Gastrocnemius medialis (tissue), 4 donors: ENCODE measurements around the gene CD7. TPM values are rescaled to one million over a fixed set of nuclear protein-coding genes. Genes with fewer than 3 reads are reported as not detected.

Experiments
- ATAC-seq, 2 donors: fragments of 150-250 bp; one replicate each; pipeline ENCODE4 v1.9.1; 2016
- DNase-seq, 2 donors: peaks; one replicate each; pipeline ENCODE4 v3.0.0-alpha.2; 2019
- H3K27ac ChIP-seq, 4 donors: fragments of 200-600 bp; sonication (generic); 1 replicate in 1 of 4; 2 replicates in 3 of 4; pipeline ENCODE4 v1.5.1; 2016 to 2018; ENCODE audit warnings: mild to moderate bottlenecking in 2 of 4, moderate library complexity in 1 of 4
- H3K27me3 ChIP-seq, 3 donors: fragments of 200-600 bp; sonication (generic) in 2 of 3; 1 replicate in 1 of 3; 2 replicates in 2 of 3; pipeline versions ENCODE4 v1.5.1 to v1.6.0; 2016 to 2019; ENCODE audit warnings: mild to moderate bottlenecking in 1 of 3, moderate library complexity in 1 of 3
- H3K36me3 ChIP-seq, 2 donors: fragments of 200-600 bp; sonication (generic) in 1 of 2; one replicate each; pipeline ENCODE4 v1.5.1; 2017 to 2018
- H3K4me1 ChIP-seq, 2 donors: fragments of 200-600 bp; sonication (generic) in 1 of 2; one replicate each; pipeline ENCODE4 v1.5.1; 2016 to 2017; ENCODE audit warnings: mild to moderate bottlenecking in 2 of 2
- H3K4me3 ChIP-seq, 4 donors: fragments of 200-600 bp; sonication (generic) in 3 of 4; 1 replicate in 1 of 4; 2 replicates in 3 of 4; pipeline ENCODE4 v1.5.1; 2016 to 2019; ENCODE audit warnings: mild to moderate bottlenecking in 2 of 4
- H3K9me3 ChIP-seq, 3 donors: fragments of 200-600 bp; sonication (generic) in 2 of 3; 1 replicate in 1 of 3; 2 replicates in 2 of 3; pipeline ENCODE4 v1.5.1; 2016 to 2019
- POLR2A ChIP-seq, 2 donors: fragments of 450-650 bp; IDR thresholded peaks; one replicate each; pipeline ENCODE4 v1.6.1; 2017; ENCODE audit warnings: antibody characterized with exemption in 2 of 2, mild to moderate bottlenecking in 2 of 2, moderate library complexity in 2 of 2
- in situ Hi-C, 4 donors: fragments of 200-750 bp; cut with MboI; loops; one replicate each; pipeline versions ENCODE4 v1.15.0 to v1.8.0; 2017; ENCODE audit warnings: low sequenced_read_pairs in 4 of 4
- intact Hi-C: fragments of 100-400 bp; cut with DNase I; formaldehyde crosslinking; loops from one replicate; pipeline ENCODE4 v1.15.1; 2023; ENCODE audit warnings: low total_unique reads
- total RNA-seq, 4 donors: library from RNA; depleted of rRNA; stranded (reverse); fragments of >200 nt; gene quantifications; one replicate each; pipeline versions ENCODE4 v1.1.0 to v1.2.3, GENCODE V29; 2016
- TF ChIP-seq, protein P1 (sequence below), 5 experiments: fragments of 450-650 bp in 3 of 5; fragments of 200-600 bp in 2 of 5; sonication (generic) in 2 of 5; IDR thresholded peaks in 4 of 5; conservative IDR thresholded peaks in 1 of 5; 1 replicate in 4 of 5; 2 replicates in 1 of 5; pipeline ENCODE4 v1.5.1; 2016 to 2019; ENCODE audit warnings: antibody characterized with exemption in 5 of 5, mild to moderate bottlenecking in 3 of 5, moderate library complexity in 3 of 5

Gene CD7
- total RNA-seq, 4 donors from 2014 or later, result 1.7 TPM; not detected in 3

DNA sequence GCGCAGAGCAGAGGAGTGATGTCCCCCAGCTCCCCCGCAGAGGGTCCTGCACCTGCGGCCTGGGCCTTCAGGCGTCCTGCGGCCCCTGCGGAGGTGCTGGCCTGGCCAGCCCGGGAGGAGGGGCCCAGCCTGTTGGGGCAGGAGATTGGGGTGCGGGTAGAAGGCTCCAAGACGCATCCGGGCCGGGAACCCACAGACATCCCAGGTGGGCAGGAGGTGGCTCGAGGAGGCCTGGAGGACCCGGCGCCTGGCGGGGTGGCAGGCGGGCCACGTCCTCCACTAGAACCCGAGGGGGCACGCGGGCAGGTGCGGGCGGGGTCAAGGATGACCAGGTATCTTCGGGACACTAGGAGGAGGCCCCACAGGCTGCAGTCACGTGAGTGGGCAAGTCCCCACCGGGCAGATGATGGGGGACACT is 16.8 kb upstream of the CD7 start:
- no peak for TF ChIP-seq POLR2A (IDR thresholded peaks at IDR 0.05)
- TF ChIP-seq, protein P1, sequence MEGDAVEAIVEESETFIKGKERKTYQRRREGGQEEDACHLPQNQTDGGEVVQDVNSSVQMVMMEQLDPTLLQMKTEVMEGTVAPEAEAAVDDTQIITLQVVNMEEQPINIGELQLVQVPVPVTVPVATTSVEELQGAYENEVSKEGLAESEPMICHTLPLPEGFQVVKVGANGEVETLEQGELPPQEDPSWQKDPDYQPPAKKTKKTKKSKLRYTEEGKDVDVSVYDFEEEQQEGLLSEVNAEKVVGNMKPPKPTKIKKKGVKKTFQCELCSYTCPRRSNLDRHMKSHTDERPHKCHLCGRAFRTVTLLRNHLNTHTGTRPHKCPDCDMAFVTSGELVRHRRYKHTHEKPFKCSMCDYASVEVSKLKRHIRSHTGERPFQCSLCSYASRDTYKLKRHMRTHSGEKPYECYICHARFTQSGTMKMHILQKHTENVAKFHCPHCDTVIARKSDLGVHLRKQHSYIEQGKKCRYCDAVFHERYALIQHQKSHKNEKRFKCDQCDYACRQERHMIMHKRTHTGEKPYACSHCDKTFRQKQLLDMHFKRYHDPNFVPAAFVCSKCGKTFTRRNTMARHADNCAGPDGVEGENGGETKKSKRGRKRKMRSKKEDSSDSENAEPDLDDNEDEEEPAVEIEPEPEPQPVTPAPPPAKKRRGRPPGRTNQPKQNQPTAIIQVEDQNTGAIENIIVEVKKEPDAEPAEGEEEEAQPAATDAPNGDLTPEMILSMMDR (IDR thresholded peaks at IDR 0.05 in 4 of 5, conservative IDR thresholded peaks at IDR 0.05 in 1 of 5), result no peak
- peaks cover 23 to 52% (median 51%) of the 10 kb centered on the region in 3 donors for H3K27me3 ChIP-seq
- no peak for ATAC-seq
- in situ Hi-C loops (no loop called here), intact Hi-C loops (no loop called here)
- DNase-seq, result no peak
- no peaks in the 10 kb centered on the region for H3K36me3 ChIP-seq
- peaks cover 7 to 23% of the 10 kb centered on the region in 2 donors for H3K4me1 ChIP-seq
- no peaks in the 10 kb centered on the region for H3K9me3 ChIP-seq
- peak overlapping the region in 3 of 4 donors; percentile 47 to 67 (median 57) for H3K27ac ChIP-seq
- peak overlapping the region; percentile 47 to 67 (median 60) for H3K4me3 ChIP-seq

DNA sequence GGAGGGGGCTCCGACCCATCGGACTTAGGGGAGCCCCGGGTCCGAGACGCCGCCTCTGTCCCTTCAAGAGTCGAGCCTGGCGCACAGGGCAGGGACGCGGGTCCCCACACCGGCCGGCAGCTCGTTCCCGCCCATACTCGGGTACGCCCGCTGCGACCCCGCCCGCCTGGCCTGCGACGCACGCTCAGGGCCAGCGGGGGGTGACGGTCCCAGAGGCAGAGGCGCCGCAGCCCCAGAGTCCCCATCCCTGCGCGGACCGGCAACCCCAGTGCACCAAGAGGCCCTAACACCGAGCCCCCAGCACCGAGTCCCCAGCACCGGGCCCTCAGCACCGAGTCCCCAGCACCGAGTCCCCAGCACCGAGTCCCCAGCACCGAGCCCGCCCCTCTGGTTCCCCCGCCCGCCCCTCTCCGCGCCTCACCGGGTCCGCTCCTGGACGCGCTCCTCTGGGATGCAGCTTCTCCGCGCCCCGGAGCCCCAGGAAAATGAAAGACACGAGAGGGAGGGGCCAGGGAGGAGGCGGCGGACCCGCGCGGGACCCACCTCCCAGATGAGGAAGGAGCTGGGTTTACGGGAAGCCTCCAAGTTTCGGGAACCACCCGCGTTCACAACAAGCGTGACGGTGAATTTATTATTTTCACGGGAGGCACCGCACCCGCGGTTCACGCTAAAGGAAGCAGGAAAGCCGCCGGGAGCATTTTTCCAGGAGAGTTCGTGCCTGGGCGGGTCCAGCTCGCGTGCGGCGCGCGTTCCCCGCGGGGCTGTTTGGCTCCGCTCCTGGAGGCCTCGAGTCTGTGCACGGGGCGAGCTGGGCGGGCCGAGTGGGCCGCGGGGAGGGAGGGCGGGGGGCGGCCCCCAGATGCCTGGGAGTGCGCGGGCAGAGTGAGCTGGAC is 16.1 kb upstream of the CD7 start, which contains the start of gene SECTM1:
Gene SECTM1, minus strand, starts transcription at position 488 of the 893 bp plus-strand sequence. CDS start 6,526 bp downstream, outside the sequence.
- in situ Hi-C loops, result no loop called here
- Histone ChIP-seq H3K36me3 (no peaks in the 10 kb centered on the region), H3K27ac (peak within 1 kb of the TSS in 3 of 4 donors; percentile 47 to 67 (median 57)), H3K4me3 (peak within 1 kb of the TSS; percentile 47 to 67 (median 60)), H3K4me1 (peaks cover under 1 to 16% of the 10 kb centered on the region in 2 donors), H3K27me3 (peaks cover 23 to 56% (median 52%) of the 10 kb centered on the region in 3 donors), H3K9me3 (no peaks in the 10 kb centered on the region)
- ATAC-seq (peak; percentile 15 to 22), DNase-seq (no peak)
- TF ChIP-seq, protein P1 (IDR thresholded peaks at IDR 0.05 in 4 of 5, conservative IDR thresholded peaks at IDR 0.05 in 1 of 5), result no peak
- TF ChIP-seq POLR2A (IDR thresholded peaks at IDR 0.05), result peak in 1 of 2 donors; percentile 17
- intact Hi-C loops, result no loop called here

DNA sequence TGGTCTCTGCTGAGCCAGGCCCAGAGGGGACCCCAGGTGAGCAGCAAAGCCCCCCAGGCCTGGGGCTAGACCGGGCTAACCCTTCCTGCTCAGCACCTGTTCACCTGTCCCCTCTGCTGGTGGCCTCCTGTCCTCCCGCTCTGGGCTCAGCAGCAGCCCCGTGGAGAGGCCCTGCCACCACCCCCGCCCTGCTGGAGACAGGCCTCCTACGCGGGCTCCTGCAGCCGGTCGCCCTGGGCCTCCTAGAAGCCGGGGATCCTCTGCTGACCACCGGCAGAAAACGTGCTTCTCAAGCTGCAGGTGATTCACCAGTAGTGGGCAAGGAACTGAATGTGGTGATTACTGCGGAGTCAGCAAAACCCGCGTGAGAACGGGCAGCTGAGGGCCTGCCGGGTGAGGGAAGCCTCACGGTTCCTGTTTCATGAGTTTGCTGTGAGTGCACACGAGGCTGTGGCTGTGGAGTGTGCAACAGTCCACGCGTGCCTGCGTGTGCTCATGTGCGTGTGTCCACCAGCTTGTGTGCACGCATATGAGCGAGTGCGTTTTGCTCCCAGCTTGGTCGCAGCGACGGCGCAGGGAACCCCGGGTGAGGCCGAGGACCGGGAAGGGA is 15.4 kb upstream of the CD7 start:
- no peaks in the 10 kb centered on the region for H3K9me3 ChIP-seq
- DNase-seq (no peak), ATAC-seq (no peak)
- H3K36me3 ChIP-seq, result no peaks in the 10 kb centered on the region
- in situ Hi-C loops (no loop called here), intact Hi-C loops (no loop called here)
- H3K4me3 ChIP-seq, result peak overlapping the region; percentile 47 to 67 (median 60)
- H3K27ac ChIP-seq, result peak overlapping the region in 1 of 4 donors; percentile 57
- H3K4me1 ChIP-seq, result peaks cover 0 to 16% of the 10 kb centered on the region in 2 donors
- TF ChIP-seq, protein P1 (IDR thresholded peaks at IDR 0.05 in 4 of 5, conservative IDR thresholded peaks at IDR 0.05 in 1 of 5), result no peak
- no peak for TF ChIP-seq POLR2A (IDR thresholded peaks at IDR 0.05)
- H3K27me3 ChIP-seq, result peaks cover 23 to 52% (median 51%) of the 10 kb centered on the region in 3 donors

DNA sequence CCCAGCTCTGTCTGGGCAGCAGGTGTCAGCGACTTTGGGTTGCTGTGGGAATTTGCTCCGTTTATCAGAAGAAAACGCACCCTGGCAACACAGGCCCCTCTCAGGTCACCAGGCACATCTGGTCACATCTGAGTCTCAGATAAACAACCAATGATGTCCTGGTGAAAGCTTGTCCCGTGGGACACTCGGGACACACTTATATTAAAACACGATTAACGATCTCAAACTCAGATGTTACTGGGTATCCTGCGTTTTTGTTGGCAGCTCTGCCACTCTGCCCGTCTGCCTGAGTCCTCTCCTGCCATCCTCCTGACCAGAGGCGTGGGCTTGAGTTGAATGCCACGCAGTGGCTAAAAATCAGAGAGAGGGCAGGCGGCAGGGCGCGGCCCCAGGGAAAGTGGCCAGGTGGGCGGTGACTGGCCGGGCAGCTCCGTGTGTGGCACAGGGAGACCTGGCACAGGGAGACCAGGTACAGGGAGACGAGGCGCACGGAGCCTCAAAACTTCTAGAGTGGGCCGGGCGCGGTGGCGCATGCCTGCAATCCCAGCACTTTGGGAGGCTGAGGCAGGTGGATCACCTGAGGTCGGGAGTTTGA is 14.0 kb upstream of the CD7 start:
- in situ Hi-C loops, result no loop called here
- peaks cover 0 to 16% of the 10 kb centered on the region in 2 donors for H3K4me1 ChIP-seq
- TF ChIP-seq, protein P1 (IDR thresholded peaks at IDR 0.05 in 4 of 5, conservative IDR thresholded peaks at IDR 0.05 in 1 of 5), result no peak
- TF ChIP-seq POLR2A (IDR thresholded peaks at IDR 0.05), result no peak
- intact Hi-C loops, result no loop called here
- H3K27me3 ChIP-seq, result peaks cover 23 to 52% (median 49%) of the 10 kb centered on the region in 3 donors
- H3K27ac ChIP-seq, result no peak overlapping the region
- no peak overlapping the region for H3K4me3 ChIP-seq
- H3K9me3 ChIP-seq, result no peaks in the 10 kb centered on the region
- DNase-seq, result no peak
- H3K36me3 ChIP-seq, result no peaks in the 10 kb centered on the region
- no peak for ATAC-seq
